Fibroblast of lung (primary cell): ENCODE data around the gene VTI1A.

Source experiments
- CTCF ChIP-seq, 2 donors: IDR thresholded peaks in 1 of 2; conservative IDR thresholded peaks in 1 of 2; 1 replicate in 1 of 2; 2 replicates in 1 of 2; pipeline ENCODE4 v1.5.1; 2011 to 2012; ENCODE audit warnings: low read length in 2 of 2, control low read depth in 1 of 2, inconsistent platforms in 1 of 2, low read depth in 1 of 2, mild to moderate bottlenecking in 1 of 2
- EZH2 ChIP-seq: IDR thresholded peaks from 2 replicates; pipeline ENCODE4 v1.5.1; 2012; ENCODE audit warnings: low read length, control low read depth, mild to moderate bottlenecking; ENCODE audit errors: missing control alignments

DNA sequence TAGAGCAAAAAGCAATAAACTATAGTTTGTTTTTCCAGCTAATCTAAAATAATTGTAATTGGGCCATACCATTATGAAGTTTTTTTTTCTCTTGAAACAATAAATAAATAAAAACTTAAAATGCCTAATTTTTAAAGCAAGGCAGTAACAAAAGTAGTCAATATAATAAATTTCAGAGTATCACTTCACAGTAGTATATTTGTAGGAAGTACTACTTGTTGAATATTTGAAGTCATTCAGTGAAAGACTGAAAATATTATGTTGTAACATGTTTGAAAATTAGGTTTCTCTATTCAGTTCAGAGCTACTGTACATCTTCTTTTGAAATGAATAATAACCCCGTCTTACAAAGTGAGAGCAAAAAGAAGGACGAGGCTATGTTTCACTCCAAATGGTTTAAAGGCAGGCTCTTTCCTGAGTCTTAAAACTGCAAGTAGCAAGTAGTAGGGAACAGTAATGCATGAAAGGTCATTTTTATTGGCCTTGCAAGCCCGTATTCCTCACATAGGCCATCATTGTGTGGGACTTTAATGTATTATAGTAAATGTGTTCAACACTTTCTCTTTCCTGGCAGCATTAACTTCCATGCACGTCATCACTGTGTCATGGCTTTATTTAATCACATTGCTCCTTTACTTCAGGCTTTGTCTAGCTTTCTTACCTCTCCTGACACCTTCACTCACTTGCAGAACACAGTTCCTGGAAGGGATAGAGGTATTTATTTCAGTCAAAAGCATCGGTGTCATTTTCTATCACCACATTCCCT lies 141.4 kb downstream of the VTI1A start:
- TF ChIP-seq CTCF (conservative IDR thresholded peaks at IDR 0.05 in 1 of 2, IDR thresholded peaks at IDR 0.05 in 1 of 2; ENCODE audit: low read depth in 1 of 2, low read length in 2 of 2), result no peak
- no peak for TF ChIP-seq EZH2
